ENCODE data around the gene SGIP1. TPM values are rescaled to one million over a fixed set of nuclear protein-coding genes. Genes with fewer than 3 reads are reported as not detected.

The SGIP1 gene
- total and polyA plus RNA-seq, 2 of the 8 experiments (the other 6 are each of a cell fraction or from before 2014, with no cell fraction given): 1.4 to 2.1 TPM

DNA sequence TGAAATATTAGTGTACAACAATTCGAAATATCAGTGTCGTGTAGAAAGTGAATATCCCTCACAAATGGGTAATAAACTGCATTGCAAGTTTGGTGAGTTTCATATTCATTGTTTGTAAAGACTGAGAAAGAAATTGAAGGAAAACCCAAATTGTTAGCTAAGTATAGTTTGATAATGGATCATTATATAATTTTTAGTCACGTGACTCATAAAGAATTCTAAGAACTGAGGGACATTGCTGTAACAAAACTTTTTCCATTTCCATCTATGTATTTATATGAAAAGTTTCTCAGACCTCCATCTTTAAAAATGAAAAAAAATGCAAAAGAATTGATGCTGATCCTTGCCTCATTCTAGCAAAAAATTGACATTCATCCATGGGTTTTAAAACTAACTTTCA is 36.0 kb upstream of the SGIP1 start (continued):
- TF ChIP-seq, protein P1, sequence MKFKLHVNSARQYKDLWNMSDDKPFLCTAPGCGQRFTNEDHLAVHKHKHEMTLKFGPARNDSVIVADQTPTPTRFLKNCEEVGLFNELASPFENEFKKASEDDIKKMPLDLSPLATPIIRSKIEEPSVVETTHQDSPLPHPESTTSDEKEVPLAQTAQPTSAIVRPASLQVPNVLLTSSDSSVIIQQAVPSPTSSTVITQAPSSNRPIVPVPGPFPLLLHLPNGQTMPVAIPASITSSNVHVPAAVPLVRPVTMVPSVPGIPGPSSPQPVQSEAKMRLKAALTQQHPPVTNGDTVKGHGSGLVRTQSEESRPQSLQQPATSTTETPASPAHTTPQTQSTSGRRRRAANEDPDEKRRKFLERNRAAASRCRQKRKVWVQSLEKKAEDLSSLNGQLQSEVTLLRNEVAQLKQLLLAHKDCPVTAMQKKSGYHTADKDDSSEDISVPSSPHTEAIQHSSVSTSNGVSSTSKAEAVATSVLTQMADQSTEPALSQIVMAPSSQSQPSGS (IDR thresholded peaks at IDR 0.05; ENCODE audit: low read length): no peak
- no peak for TF ChIP-seq TEAD4 (IDR thresholded peaks at IDR 0.05; ENCODE audit: low read depth, low read length)
- no peak for TF ChIP-seq KDM1A (IDR thresholded peaks at IDR 0.05; ENCODE audit: borderline replicate concordance, low read length)
- TF ChIP-seq FOSL1 (IDR thresholded peaks at IDR 0.05; ENCODE audit: insufficient read depth, low read depth, low read length): no peak
- TF ChIP-seq SIX5 (IDR thresholded peaks at IDR 0.05; ENCODE audit: low read depth, low read length): no peak
- no peak for TF ChIP-seq KDM4A (IDR thresholded peaks at IDR 0.05; ENCODE audit: low read depth, low read length, severe bottlenecking)
- TF ChIP-seq ASH2L (IDR thresholded peaks at IDR 0.05; ENCODE audit: low read length): no peak
- TF ChIP-seq KDM5A (IDR thresholded peaks at IDR 0.05; ENCODE audit: low read length): no peak
